ENCODE results near the gene CHADL.

DNA sequence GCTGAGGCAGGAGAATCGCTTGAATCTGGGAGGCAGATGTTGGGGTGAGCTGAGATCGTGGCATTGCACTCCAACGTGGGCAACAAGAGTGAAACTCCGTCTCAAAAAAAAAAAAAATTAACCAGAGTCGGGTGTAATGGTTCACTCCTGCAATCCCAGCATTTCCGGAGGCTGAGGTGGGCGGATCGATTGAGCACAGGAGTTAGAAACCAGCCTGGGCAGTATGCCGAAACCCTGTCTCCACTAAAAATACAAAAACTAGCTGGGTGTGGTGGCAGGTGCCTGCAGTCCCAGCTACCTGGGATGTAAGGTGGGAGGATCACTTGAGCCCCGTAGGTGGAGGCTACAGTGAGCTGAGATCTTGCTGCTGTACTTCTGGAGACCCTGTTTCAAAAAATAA lies 43.7 kb upstream of the CHADL start:
- no peak for TF ChIP-seq EZH2 (IDR thresholded peaks at IDR 0.05; ENCODE audit: low read depth)
- TF ChIP-seq, protein P1, sequence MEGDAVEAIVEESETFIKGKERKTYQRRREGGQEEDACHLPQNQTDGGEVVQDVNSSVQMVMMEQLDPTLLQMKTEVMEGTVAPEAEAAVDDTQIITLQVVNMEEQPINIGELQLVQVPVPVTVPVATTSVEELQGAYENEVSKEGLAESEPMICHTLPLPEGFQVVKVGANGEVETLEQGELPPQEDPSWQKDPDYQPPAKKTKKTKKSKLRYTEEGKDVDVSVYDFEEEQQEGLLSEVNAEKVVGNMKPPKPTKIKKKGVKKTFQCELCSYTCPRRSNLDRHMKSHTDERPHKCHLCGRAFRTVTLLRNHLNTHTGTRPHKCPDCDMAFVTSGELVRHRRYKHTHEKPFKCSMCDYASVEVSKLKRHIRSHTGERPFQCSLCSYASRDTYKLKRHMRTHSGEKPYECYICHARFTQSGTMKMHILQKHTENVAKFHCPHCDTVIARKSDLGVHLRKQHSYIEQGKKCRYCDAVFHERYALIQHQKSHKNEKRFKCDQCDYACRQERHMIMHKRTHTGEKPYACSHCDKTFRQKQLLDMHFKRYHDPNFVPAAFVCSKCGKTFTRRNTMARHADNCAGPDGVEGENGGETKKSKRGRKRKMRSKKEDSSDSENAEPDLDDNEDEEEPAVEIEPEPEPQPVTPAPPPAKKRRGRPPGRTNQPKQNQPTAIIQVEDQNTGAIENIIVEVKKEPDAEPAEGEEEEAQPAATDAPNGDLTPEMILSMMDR (conservative IDR thresholded peaks at IDR 0.05), result no peak

Measured in PC-9 (cell line).